ENCODE measurements around the gene EVX1.

DNA sequence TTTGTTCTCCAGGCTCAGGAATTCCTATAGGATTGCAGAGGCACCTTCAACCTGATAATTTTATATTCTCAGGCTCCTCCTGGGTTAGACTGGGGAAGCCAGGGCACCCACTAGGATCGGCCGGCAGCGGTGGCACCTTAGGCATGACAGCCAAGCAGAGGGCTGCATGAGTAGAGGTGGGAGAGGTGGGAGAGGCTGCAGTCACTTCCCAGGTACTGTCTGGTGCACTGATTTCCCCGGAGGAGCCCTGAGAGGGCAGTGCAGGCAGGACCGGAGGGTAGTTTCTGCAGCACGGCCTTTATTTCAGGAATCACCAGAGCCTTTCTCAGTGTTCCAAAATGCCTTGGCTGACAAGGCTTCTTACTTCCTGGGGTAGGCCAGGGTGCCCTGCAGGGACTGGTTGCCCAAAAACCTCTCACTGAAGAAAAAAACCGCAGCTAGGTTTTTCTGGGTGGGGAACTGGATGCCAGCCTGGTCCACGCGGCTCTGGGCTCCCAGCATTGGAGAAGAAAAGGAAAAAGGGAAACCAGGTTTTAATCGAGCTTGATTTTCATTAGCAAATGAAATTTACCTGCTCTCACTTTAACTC, 39.1 kb upstream of the EVX1 start:
- TF ChIP-seq, protein P1, sequence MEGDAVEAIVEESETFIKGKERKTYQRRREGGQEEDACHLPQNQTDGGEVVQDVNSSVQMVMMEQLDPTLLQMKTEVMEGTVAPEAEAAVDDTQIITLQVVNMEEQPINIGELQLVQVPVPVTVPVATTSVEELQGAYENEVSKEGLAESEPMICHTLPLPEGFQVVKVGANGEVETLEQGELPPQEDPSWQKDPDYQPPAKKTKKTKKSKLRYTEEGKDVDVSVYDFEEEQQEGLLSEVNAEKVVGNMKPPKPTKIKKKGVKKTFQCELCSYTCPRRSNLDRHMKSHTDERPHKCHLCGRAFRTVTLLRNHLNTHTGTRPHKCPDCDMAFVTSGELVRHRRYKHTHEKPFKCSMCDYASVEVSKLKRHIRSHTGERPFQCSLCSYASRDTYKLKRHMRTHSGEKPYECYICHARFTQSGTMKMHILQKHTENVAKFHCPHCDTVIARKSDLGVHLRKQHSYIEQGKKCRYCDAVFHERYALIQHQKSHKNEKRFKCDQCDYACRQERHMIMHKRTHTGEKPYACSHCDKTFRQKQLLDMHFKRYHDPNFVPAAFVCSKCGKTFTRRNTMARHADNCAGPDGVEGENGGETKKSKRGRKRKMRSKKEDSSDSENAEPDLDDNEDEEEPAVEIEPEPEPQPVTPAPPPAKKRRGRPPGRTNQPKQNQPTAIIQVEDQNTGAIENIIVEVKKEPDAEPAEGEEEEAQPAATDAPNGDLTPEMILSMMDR (IDR thresholded peaks at IDR 0.05 in 4 of 5, conservative IDR thresholded peaks at IDR 0.05 in 1 of 5), result no peak
- TF ChIP-seq POLR2A (IDR thresholded peaks at IDR 0.05), result no peak
